Measurements from ENCODE around the gene IGLON5.

Gene IGLON5

DNA sequence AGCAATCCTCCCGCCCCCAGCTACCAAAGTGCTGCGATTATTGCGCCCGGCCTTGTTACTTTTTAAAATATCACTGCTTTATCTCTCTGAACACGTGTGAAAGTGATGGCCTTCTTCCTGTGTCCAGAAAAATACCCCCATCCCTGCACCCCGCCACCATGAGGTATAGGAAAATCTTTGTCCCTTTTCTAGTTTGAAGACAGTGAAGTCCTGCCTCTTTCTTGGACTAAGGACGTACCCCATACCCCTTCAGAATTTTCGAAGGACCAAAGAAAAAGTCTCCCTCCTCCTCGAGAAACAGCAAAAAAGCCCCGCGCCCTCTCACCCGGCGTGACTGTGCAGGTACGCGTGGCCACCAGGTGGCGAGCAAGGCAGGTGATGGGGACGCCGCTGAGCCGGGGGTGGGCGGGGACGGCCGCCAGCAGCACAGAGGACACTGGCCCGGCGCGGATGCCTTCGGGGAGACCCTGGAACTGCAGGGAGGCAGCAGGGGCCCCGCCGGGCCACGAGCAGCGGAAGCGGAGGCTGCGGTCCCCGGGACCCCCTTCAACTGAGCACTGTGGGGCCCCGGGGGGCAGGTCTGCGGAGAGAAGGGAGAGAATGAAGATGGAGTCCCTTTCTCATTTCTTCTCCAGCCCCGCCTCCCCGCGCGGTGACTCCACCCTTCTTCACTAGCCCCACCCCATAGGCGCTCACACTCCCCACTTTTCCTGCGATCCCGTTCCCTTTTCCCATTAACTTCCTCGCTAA, 27.3 kb downstream of the IGLON5 start:
- DNase-seq (ENCODE audit: low read depth, low spot score): peak; percentile 68

GRCh38 chr19:51339313-51339686, 27.9 kb downstream of the IGLON5 start:
- no peak for DNase-seq (ENCODE audit: low read depth, low spot score)

- peak; percentile 69 for DNase-seq (ENCODE audit: low read depth, low spot score)
Measured at GRCh38 chr19:51339687-51340656, 28.5 kb downstream of the IGLON5 start.

DNA sequence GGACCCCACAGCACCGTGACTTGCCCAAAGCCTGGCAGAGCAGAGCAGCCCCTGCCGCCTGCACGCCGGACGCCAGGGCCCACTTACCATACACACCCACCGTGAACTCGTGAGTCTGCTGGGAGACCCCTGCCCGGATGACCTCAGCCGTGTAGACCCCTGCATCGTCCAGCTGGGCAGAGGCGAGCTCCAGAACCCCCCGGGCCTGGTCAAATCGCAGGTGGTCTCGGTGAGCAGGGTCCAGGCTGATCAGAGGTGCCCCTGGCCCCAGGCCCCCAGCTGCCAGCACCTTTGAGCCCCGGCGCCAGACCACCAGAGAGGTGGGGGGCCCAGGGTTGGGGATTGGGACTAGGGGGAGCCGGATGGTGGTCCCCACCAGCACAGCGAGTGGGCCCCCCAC, 29.6 kb downstream of the IGLON5 start:
- DNase-seq (ENCODE audit: low read depth, low spot score): no peak

DNA sequence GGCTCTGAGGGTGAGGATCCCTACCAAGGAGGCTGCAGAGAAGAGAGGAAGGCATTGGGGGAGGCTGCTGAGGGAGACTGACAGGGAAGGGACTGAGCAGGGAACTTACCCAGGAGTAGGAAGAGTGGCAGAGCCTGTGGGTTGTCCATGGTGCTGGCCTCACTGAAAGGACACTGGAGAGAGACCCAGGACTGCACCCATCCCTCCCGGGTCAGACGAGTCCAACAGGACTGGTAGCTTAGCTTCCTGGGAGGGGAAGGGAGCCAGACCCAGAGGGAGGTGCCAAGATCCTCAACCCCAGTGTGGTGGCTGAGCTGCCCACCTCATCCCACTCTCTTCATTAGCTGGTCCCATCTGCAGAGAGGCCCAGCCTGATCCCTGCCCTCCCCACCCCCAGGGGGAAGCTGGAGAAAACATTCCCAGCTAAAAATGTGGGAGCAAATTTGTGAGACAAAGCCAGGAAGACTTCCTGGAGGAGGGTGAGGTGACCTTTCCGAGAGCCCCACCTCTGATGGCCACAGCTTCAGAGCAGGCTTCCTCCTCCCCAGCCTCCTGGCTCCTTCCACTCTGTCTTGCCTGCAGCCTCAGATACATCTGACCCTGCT, 30.6 kb downstream of the IGLON5 start, which contains the start of gene VSIG10L:
Gene VSIG10L (minus strand): TSS at position 164 of the 605 bp plus-strand sequence. CDS start 15 bp downstream, at position 149.
- DNase-seq (ENCODE audit: low read depth, low spot score): no peak

DNA sequence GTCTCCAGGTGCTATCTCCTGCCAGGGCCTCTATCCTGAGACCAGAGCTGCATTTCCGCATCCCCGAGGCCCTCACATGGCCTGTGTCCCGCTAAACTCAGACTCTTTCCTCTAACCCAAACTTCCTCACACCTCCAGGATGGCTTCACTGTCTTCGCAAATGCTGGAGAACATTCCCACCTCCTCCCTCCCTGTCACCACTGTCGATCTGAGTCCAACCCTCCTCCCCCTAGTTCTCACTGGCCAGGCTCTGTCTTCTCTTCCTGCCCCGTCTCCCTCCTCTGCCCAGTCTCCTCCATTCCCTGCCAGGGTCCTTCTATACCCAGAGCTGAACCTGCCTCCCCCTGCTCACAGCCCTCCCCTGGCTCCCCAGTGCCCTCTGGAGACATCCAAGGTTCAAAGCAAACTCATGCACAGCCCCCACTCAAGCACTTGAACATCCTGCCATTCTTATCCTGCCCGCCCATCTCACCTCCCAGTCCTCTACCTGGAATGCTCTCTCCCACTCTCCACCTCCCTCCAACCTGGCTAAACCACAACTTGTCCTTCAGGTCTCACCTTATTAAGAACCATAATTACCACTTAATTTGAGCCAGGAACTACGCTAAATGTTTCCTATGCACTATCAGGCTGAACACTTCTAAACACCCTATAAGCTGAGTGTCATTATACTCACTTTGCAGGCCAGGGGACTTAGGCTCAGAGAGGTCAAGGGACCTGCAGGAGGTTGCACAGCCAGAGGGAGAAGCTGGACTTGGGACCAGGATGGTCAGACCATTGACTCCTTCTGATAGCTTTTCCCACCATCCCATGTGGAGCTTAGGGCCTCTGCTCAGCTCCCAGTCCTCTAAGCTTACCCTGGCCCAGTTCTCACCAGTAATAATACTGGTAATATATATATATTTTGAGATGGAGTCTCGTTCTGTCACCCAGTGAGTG, 31.5 kb downstream of the IGLON5 start:
- DNase-seq (ENCODE audit: low read depth, low spot score): no peak

- no peak for DNase-seq (ENCODE audit: low read depth, low spot score)
Measured at GRCh38 chr19:51345076-51345620, 33.7 kb downstream of the IGLON5 start.

GRCh38 chr19:51346742-51347141, 35.3 kb downstream of the IGLON5 start:
- no peak for DNase-seq (ENCODE audit: low read depth, low spot score)

- DNase-seq (ENCODE audit: low read depth, low spot score): no peak
Measured at GRCh38 chr19:51347209-51347928, 35.9 kb downstream of the IGLON5 start.

DNA sequence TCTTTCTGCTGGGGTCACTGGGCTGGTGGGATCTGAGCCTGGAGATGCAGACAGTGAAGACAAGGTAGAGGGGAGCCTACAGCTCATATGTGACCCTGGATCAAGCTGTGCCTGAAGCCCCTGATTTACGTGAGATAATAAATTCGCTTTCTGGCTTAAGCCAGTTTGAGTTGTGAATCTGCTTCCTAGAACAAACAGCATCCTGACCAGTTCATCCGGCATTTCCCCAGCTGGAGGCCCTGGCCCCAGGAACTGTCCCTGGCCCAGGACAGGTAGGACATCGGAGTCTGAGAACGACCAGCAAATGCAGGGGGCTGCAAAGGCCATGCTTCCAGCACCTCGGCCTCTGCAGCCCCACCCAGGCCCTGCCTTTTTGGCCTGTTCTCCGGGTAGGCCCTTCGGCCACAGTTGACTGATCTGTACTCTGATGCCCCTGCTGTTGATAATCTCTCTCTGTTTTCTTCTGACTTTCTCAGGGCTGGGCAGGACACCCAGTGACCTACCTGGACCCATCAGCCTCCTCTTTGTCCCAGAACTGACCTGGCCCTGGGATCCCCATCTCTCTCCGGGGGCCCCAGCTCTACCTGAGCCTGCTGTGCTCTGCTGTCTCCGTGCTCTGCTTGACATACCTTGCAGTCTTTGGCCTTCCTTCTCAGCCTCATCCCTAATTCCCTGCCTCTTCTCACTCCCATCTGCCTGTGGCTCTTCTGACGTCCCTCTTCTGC, 40.0 kb downstream of the IGLON5 start:
- no peak for DNase-seq (ENCODE audit: low read depth, low spot score)

DNA sequence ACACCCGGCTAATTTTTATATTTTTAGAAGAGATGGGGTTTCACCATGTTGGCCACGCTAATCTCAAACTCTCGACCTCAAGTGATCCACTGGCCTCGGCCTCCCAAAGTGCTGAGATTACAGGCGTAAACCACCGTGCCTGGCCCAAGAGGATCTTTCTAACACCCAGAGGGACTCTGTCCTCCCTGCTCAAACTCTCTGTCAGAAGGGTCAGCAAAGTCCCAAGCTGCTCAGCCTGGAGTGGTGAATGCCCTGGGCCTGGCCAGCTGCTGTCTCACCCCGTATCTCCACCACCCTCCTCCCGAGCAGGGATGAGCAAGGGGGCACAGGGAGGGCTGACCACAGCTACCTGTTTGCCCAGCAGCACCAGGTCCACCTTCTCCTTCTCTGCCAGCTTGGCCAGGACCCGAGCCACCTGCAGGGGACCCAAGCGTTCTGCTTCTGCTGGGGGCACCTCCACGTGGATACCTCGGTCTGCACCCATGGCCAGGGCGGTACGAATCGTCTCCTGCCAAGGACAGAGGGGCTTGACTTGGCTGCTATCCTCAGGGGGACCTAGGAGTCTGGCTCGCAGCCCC, 41.4 kb downstream of the IGLON5 start:
- no peak for DNase-seq (ENCODE audit: low read depth, low spot score)

DNA sequence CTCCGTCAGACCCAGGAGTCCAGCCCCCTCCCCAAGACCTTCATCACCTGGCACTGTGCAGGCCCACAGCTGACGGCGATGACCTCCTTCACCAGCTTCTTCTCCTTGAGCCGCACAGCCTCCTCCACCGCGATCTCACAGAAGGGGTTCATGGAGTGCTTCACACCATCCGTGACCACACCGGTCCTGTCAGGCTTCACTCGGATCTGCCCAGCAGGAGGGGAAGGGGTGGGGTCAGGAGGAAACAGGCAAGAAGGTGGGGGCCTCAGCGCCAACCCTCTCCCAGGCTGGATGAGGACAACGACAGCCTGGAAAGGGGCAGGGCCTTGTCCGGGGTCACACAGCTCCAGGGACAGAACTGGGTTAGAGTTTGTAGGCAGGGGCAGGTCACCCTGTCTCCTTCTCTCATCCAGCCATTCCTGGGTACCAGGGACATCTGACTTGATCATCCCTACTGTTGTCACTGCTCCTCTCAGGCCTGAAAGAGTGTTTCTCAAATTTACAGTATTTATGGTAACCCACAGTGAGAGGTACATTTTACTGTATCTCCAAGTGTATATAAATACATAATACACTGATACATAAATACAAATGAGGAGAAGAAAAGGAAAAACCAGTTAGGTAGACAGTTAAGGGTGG, 42.8 kb downstream of the IGLON5 start:
- no peak for DNase-seq (ENCODE audit: low read depth, low spot score)

- no peak for DNase-seq (ENCODE audit: low read depth, low spot score)
Measured at GRCh38 chr19:51354742-51355148, 43.3 kb downstream of the IGLON5 start.

- DNase-seq (ENCODE audit: low read depth, low spot score): no peak
Measured at GRCh38 chr19:51356159-51356801, 44.8 kb downstream of the IGLON5 start.

- DNase-seq (ENCODE audit: low read depth, low spot score): no peak
Measured at GRCh38 chr19:51357952-51358351, 46.5 kb downstream of the IGLON5 start.

DNA sequence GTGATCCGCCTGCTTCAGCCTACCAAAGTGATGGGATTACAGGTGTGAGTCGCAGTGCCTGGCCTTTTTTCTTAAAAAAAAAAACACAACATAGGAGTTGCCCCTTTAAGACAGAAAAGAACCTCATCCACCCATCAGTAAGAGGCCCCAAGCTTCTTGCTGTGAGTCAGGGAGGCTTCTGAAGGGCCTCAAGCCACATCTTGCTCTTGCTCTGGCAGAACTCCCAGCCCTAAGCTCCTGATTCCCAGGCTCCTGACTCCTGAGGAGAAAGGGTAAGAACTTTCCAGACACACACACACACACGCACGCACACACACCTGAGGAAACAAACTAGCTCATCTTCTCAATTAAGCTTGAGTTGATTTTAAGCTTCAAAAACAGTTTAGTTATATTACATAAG, 47.9 kb downstream of the IGLON5 start:
- DNase-seq (ENCODE audit: low read depth, low spot score): no peak

- DNase-seq (ENCODE audit: low read depth, low spot score): no peak
Measured at GRCh38 chr19:51361239-51361638, 49.8 kb downstream of the IGLON5 start.
